Inflammatory macrophage (primary cell): ENCODE data around the gene SHB.

ENCODE experiments used
- DNase-seq, 2 donors: peaks; one replicate each; pipeline ENCODE4 v3.0.0-alpha.2; 2020 to 2022

Gene SHB

GRCh38 chr9:38088006-38088925 lies 19.2 kb upstream of the SHB start:
- peak; percentile 58 to 59 for DNase-seq

GRCh38 chr9:38086496-38086895 lies 17.5 kb upstream of the SHB start:
- no peak for DNase-seq

GRCh38 chr9:38085308-38085707 lies 16.3 kb upstream of the SHB start:
- DNase-seq = no peak

GRCh38 chr9:38084556-38084880 lies 15.5 kb upstream of the SHB start:
- DNase-seq = peak; percentile 83 to 88

GRCh38 chr9:38083858-38084555 lies 15.0 kb upstream of the SHB start:
- DNase-seq = no peak

GRCh38 chr9:38082446-38083287 lies 13.6 kb upstream of the SHB start:
- DNase-seq = peak; percentile 63 to 73

GRCh38 chr9:38081356-38082108 lies 12.5 kb upstream of the SHB start:
- no peak for DNase-seq

- peak; percentile 72 to 86 for DNase-seq
Measured at GRCh38 chr9:38079461-38080031, 10.5 kb upstream of the SHB start.

- DNase-seq = no peak
Measured at GRCh38 chr9:38075272-38075671, 6.2 kb upstream of the SHB start.

- peak; percentile 65 to 70 for DNase-seq
Measured at GRCh38 chr9:38074441-38074961, 5.5 kb upstream of the SHB start.

- no peak for DNase-seq
Measured at GRCh38 chr9:38073882-38074281, 4.9 kb upstream of the SHB start.

GRCh38 chr9:38071470-38072134 lies 2.6 kb upstream of the SHB start:
- DNase-seq = no peak

- no peak for DNase-seq
Measured at GRCh38 chr9:38067859-38068681, 957 bp downstream of the SHB start.

- peak; percentile 36 to 43 for DNase-seq
Measured at GRCh38 chr9:38066914-38067858, 1.8 kb downstream of the SHB start.

GRCh38 chr9:38066197-38066913 lies 2.7 kb downstream of the SHB start:
- no peak for DNase-seq

- no peak for DNase-seq
Measured at GRCh38 chr9:38065369-38066075, 3.5 kb downstream of the SHB start.

- DNase-seq = no peak
Measured at GRCh38 chr9:38064842-38065368, 4.1 kb downstream of the SHB start.
